HFF-Myc (cell line): ENCODE measurements around the gene ZFP64.
"Not testable (repeated sequence)": the region's sequence is repeated elsewhere in the genome, so short reads cannot be mapped to it uniquely, and the experiment has no call there.

Source experiments
- DNase-seq: peaks from one replicate; pipeline ENCODE4 v3.0.0-alpha.2; 2011; ENCODE audit warnings: low read depth; ENCODE audit errors: extremely low read depth
- H3K4me3 ChIP-seq: replicated peaks from 2 replicates; pipeline ENCODE4 v1.5.1; 2011; ENCODE audit warnings: low read depth, mild to moderate bottlenecking, control low read depth, low read length
- CTCF ChIP-seq: IDR thresholded peaks from 2 replicates; pipeline ENCODE4 v1.5.1; 2012; ENCODE audit warnings: mild to moderate bottlenecking, low read depth, low read length, control low read depth; ENCODE audit errors: missing control alignments

ZFP64 gene

DNA sequence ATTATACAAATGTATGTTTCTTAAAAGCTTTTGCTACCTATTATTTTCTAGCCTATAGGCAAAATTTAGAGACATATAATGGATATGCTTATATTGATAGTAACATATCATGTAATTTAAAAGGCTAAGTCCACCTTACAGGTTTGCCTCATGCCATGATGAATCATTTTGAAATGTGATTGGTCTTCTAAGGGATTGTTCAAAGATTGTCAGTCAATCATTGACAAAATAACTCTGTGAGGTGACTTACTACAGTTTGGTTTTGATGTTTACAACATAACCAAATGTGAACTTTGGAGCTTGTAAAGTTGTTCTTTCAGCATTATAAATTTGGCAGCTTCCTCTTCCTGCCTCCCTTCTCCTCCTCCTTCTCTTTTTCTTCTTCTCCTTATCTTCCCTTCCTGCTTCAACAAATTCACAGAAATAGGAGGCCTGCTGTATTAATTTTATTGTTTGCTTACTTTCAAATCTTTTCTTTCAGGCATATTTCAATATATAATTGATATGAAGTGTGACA is 39.7 kb upstream of the ZFP64 start:
- no peak overlapping the region for H3K4me3 ChIP-seq
- TF ChIP-seq CTCF = no peak
- DNase-seq = no peak

GRCh38 chr20:52230409-52230808 is 38.8 kb upstream of the ZFP64 start:
- DNase-seq = no peak
- no peak overlapping the region for H3K4me3 ChIP-seq
- TF ChIP-seq CTCF = no peak

- H3K4me3 ChIP-seq, DNase-seq: not testable (repeated sequence)
Measured at GRCh38 chr20:52229346-52229745, 37.8 kb upstream of the ZFP64 start.

DNA sequence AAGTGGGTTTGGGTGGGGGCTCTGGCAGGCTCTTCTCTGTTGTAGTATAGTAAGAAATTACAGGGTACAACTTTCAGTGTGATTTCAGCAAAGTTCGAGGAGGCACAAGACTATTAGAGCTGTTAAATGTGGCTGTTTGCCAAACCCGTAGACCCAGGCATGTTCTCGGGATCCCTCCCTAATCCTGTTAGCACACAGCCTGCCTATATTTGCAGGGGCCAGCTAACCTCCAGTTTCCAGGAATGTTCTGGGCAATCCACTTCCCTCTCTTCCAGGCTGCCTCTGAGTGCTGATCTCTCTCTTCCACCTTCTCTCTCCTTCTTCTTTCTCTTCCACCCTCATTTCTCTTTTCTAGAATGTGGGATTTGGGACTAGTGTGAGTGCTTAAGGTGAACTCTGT is 34.8 kb upstream of the ZFP64 start:
- no peak overlapping the region for H3K4me3 ChIP-seq
- TF ChIP-seq CTCF = no peak
- no peak for DNase-seq

- no peak overlapping the region for H3K4me3 ChIP-seq
- DNase-seq = no peak
- TF ChIP-seq CTCF = no peak
Measured at GRCh38 chr20:52224920-52225319, 33.3 kb upstream of the ZFP64 start.

- H3K4me3 ChIP-seq, DNase-seq: not testable (repeated sequence)
Measured at GRCh38 chr20:52221362-52221761, 29.8 kb upstream of the ZFP64 start.

DNA sequence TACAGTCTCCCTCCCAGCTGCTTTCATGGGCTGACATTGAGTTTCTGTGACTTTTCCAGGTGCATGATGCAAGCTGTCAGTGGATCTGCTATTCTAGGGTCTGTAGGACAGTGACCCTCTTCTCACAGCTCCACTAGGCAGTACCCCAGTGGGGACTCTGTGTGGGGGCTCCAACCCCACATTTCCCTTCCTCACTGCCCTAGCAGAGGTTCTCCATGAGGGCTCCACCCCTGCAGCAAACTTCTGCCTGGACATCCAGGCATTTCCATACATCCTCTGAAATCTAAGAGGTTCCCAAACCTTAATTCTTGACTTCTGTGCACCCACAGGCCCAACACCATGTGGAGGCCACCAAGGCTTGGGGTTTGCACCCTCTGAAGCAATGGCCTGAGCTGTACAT is 29.3 kb upstream of the ZFP64 start:
- H3K4me3 ChIP-seq, DNase-seq: not testable (repeated sequence)

DNA sequence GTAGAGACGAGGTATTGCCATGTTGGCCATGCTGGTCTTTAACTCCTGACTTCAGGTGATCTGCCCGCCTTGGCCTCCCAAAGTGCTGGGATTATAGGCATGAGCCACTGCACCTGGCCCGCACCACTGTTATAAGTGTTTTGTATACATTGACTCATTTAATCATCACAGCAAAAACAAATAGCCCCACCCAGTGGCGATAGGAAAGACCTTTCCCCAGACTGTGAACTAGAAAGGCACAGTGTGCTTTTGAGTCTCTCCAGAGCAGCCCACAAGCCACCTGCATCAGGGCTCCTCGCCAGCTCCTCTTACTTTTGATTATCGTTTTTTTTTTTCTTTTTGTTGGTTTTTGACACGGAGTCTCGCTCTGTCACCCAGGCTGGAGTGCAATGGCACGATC is 27.9 kb upstream of the ZFP64 start:
- no peak overlapping the region for H3K4me3 ChIP-seq
- DNase-seq = no peak
- TF ChIP-seq CTCF = peak; percentile 3
